GDM1 (cell line): Measurements from ENCODE around the gene MMP25.
"Not testable (repeated sequence)": the region's sequence is repeated elsewhere in the genome, so short reads cannot be mapped to it uniquely, and the experiment has no call there.

Source experiments
- DNase-seq: peaks from one replicate; lab custom pipeline; 2025; lab: John Stamatoyannopoulos, UW

Gene MMP25

DNA sequence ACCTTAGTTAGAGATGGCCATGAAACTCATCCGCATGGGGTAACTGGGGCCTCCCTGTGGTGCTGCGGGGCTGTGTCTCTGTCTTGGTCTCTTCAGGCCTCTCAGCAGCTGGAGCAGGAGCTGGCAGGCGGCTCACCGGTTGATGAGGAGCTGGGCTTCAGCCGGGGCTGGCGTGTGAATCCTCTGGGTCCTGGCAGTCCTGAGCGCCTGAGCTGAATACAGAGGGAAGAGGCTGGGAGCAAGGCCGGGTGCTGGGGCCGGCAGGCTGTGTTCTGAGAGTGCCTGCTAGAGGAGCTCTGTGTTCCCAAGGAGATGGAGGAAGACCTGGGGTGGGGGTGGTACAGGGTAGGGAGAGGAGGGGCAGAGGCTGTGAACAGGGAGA lies 9.4 kb downstream of the MMP25 start:
- not testable (repeated sequence) for DNase-seq

GRCh38 chr16:3056336-3057180 lies 10.2 kb downstream of the MMP25 start:
- DNase-seq: no peak

DNA sequence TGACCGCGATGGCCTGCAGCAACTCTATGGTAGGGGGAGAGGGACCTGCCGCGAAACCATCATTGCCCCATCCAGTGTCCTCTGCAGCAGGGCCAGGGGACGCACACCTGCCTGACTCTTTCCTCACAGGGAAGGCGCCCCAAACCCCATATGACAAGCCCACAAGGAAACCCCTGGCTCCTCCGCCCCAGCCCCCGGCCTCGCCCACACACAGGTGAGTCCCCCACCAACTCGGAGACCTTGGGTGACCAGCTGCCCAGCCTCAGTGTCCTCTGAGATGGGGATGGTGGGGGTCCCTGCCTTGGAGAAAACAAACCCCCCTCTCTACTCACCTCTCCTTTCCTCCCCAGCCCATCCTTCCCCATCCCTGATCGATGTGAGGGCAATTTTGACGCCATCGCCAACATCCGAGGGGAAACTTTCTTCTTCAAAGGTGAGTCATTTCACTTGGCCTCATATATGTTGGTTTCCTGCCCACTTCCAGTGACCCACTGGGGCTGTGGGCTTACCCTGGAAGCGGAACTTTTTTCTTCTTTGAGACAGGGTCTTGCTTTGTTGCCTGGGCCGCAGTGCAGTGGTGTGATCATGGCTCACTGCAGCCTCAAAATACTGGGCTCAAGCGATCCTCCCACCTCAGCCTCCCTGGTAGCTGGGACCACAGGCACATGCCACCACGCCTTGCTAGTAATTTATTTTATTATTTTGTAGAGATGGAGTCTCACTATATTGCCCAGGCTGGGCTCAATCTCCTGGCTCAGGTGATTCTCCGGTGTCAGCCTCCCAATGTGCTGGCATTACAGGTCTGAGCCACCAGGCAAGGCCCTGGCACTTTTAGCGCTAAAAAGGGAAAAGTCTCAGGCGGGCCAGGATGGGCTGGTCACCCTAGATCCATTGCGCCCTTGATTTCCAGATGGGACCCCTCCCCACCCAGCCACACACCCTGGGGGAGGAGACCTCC lies 11.1 kb downstream of the MMP25 start:
- no peak for DNase-seq

DNA sequence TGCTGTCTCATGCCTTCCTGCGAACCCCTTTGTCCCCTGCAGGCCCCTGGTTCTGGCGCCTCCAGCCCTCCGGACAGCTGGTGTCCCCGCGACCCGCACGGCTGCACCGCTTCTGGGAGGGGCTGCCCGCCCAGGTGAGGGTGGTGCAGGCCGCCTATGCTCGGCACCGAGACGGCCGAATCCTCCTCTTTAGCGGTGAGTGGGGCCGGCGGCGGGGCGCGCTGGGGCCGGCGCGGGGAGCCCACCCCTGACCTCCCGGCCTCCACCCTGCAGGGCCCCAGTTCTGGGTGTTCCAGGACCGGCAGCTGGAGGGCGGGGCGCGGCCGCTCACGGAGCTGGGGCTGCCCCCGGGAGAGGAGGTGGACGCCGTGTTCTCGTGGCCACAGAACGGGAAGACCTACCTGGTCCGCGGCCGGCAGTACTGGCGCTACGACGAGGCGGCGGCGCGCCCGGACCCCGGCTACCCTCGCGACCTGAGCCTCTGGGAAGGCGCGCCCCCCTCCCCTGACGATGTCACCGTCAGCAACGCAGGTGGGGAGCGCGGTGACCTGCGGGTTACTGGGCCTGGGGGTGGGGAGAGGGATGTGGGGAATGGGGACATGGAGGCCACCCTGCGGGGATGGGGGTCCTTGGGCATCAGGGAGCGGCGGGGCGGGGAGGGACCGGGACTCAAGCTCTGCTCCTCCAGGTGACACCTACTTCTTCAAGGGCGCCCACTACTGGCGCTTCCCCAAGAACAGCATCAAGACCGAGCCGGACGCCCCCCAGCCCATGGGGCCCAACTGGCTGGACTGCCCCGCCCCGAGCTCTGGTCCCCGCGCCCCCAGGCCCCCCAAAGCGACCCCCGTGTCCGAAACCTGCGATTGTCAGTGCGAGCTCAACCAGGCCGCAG lies 12.0 kb downstream of the MMP25 start:
- no peak for DNase-seq

- peak; percentile 81 for DNase-seq
Observed at GRCh38 chr16:3059041-3059722, 12.8 kb downstream of the MMP25 start.

DNA sequence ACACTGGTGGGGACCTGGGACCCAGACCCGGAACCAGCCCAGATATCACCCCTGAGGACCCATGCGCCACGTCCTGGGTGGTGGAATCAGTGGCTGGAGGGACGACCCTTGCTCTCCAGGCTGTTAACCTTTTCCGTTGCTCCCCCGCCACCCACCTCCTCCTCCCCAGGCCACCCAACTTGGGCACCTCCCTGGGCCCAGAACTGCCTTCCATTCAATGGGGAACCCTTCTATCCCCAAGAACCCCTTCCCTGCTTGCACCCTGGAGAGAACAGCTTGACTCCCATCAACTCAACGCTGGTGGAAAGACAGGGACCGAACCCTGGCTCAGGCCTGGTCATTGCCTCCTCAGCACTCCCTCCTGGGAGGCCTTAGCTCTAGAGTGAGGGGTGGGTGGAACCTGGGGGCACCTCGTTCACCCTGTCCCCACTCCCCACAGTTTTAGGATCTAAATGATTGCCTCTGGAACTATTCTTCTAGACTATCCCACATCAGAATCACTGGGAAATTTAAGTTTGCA lies 13.4 kb downstream of the MMP25 start:
- no peak for DNase-seq

- DNase-seq: no peak
Observed at GRCh38 chr16:3060339-3061127, 14.2 kb downstream of the MMP25 start.

- no peak for DNase-seq
Observed at GRCh38 chr16:3062553-3062952, 16.2 kb downstream of the MMP25 start.

DNA sequence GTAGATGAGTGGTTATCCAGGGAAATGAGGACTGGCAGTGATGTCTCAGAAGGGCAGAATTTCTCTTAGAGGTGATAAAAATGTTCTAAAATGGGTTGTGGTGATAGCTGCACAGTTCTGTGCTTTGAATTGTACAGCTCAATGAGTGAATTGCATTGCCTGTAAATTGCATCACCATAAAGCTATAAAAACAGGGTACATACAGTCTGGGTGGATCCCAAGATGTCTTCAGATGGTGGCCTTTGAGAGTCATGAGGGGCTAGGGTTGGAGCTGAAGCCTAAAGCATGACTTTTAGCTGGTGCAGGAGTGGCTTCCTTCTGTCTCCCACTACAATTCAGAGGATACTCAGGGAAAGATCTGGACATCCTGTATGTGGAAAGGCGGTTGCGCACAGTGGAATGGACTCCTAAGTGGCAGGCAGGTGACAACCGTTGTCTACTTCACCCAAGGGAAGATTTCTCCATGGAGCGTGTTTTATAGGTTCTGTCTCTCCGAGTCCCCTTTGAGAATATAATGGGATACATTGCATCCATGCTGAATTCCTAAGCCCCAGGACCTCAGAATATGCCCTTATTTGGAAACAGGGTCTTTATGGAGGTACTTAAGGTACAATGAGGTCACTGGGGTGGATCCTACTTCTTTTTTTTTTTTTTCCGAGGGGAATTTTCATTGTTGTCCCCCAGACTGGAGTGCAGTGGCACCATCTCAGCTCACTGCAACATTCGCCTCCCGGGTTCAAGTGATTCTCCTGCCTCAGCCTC lies 17.4 kb downstream of the MMP25 start:
- DNase-seq: no peak

- DNase-seq: no peak
Observed at GRCh38 chr16:3065069-3065741, 18.8 kb downstream of the MMP25 start, which contains the start of gene IL32. TSS of gene IL32 (plus strand) at chr16:3065640. CDS start at chr16:3065812, 172 bp downstream.

- no peak for DNase-seq
Observed at GRCh38 chr16:3065742-3066439, 19.5 kb downstream of the MMP25 start.

- no peak for DNase-seq
Observed at GRCh38 chr16:3066440-3066748, 20.0 kb downstream of the MMP25 start.

GRCh38 chr16:3068487-3068886 lies 22.1 kb downstream of the MMP25 start:
- DNase-seq: no peak

DNA sequence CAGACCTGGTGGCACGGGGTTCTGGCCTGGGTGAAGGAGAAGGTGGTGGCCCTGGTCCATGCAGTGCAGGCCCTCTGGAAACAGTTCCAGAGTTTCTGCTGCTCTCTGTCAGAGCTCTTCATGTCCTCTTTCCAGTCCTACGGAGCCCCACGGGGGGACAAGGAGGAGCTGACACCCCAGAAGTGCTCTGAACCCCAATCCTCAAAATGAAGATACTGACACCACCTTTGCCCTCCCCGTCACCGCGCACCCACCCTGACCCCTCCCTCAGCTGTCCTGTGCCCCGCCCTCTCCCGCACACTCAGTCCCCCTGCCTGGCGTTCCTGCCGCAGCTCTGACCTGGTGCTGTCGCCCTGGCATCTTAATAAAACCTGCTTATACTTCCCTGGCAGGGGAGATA lies 22.8 kb downstream of the MMP25 start:
- not testable (repeated sequence) for DNase-seq

- DNase-seq: no peak
Observed at GRCh38 chr16:3070608-3071111, 24.3 kb downstream of the MMP25 start.

DNA sequence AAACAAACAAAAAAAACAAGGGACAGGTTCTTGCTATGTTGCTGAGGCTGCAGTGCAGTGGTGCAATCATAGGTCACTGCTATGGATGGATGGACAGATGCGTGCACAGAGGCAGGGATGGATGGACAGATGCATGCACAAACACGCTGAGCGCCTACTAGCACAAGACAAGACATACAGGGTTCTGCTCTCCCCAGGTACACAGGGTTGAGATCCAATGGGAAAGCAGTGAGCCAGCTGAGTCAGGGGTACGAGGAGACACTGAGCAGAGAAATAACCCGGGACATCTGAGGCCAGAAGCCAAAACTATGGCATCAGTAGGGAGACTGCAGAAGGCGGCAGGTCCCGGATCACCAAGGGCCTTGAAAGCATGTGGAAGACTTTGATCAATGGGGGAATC lies 25.3 kb downstream of the MMP25 start:
- DNase-seq: no peak

- DNase-seq: not testable (repeated sequence)
Observed at GRCh38 chr16:3072148-3072547, 25.8 kb downstream of the MMP25 start.
